ENCODE measurements around the gene ADGRA1.
"Not testable (repeated sequence)": the region's sequence is repeated elsewhere in the genome, so short reads cannot be mapped to it uniquely, and the experiment has no call there.

ADGRA1 gene

GRCh38 chr10:133170092-133170491 is 82.4 kb downstream of the ADGRA1 start:
- no peak overlapping the region for H2AFZ ChIP-seq (ENCODE audit: low read depth, low read length, severe bottlenecking)
- no peak overlapping the region for H3K27ac ChIP-seq (ENCODE audit: low read depth, low read length)
- H3K79me2 ChIP-seq (ENCODE audit: insufficient read depth, low read length), result no peaks in the 10 kb centered on the region
- H3K4me3 ChIP-seq (ENCODE audit: insufficient read depth, low read length, poor library complexity, severe bottlenecking), result no peak overlapping the region
- H3F3A ChIP-seq (ENCODE audit: insufficient read depth), result no peaks in the 10 kb centered on the region
- TF ChIP-seq EZH2phosphoT487 (conservative IDR thresholded peaks at IDR 0.05; ENCODE audit: low read length) (no peak), CTCF (IDR thresholded peaks at IDR 0.05; ENCODE audit: insufficient read depth, low read length, poor library complexity, severe bottlenecking) (no peak)
- no peaks in the 10 kb centered on the region for H4K20me1 ChIP-seq (ENCODE audit: low read depth, low read length)
- no peaks in the 10 kb centered on the region for H3K9me2 ChIP-seq (replicated peaks; ENCODE audit: insufficient read depth, low read length)
- H3K27me3 ChIP-seq (ENCODE audit: low read length), result no peaks in the 10 kb centered on the region
- H3K9me3 ChIP-seq (ENCODE audit: insufficient read depth, low read length), result no peaks in the 10 kb centered on the region
- no peaks in the 10 kb centered on the region for H3K36me3 ChIP-seq (ENCODE audit: low read length)
- no peak overlapping the region for H3K4me2 ChIP-seq (ENCODE audit: low read depth, low read length, poor library complexity, severe bottlenecking)
- H3K9ac ChIP-seq (ENCODE audit: low read length), result no peak overlapping the region

- Histone ChIP-seq H4K20me1 (ENCODE audit: low read depth, low read length) (no peaks in the 10 kb centered on the region), H3K27me3 (ENCODE audit: low read length) (no peaks in the 10 kb centered on the region), H3K9ac (ENCODE audit: low read length) (no peak overlapping the region), H3K4me3 (ENCODE audit: insufficient read depth, low read length, poor library complexity, severe bottlenecking) (no peak overlapping the region), H2AFZ (ENCODE audit: low read depth, low read length, severe bottlenecking) (no peak overlapping the region), H3K4me2 (ENCODE audit: low read depth, low read length, poor library complexity, severe bottlenecking) (no peak overlapping the region), H3F3A (ENCODE audit: insufficient read depth) (no peaks in the 10 kb centered on the region), H3K27ac (ENCODE audit: low read depth, low read length) (no peak overlapping the region), H3K9me3 (ENCODE audit: insufficient read depth, low read length) (peaks cover 12% of the 10 kb centered on the region; the same call in 1 of the 2 replicates), H3K36me3 (ENCODE audit: low read length) (no peaks in the 10 kb centered on the region), H3K9me2 (replicated peaks; ENCODE audit: insufficient read depth, low read length) (no peaks in the 10 kb centered on the region), H3K79me2 (ENCODE audit: insufficient read depth, low read length) (no peaks in the 10 kb centered on the region)
- TF ChIP-seq CTCF (IDR thresholded peaks at IDR 0.05; ENCODE audit: insufficient read depth, low read length, poor library complexity, severe bottlenecking) (no peak), EZH2phosphoT487 (conservative IDR thresholded peaks at IDR 0.05; ENCODE audit: low read length) (no peak)
Measured at GRCh38 chr10:133173860-133174640, 86.3 kb downstream of the ADGRA1 start.

GRCh38 chr10:133174689-133175263 is 87.1 kb downstream of the ADGRA1 start:
- H3K4me3 ChIP-seq (ENCODE audit: insufficient read depth, low read length, poor library complexity, severe bottlenecking), result no peak overlapping the region
- H3K27me3 ChIP-seq (ENCODE audit: low read length), result no peaks in the 10 kb centered on the region
- no peaks in the 10 kb centered on the region for H3K36me3 ChIP-seq (ENCODE audit: low read length)
- no peak overlapping the region for H3K27ac ChIP-seq (ENCODE audit: low read depth, low read length)
- H2AFZ ChIP-seq (ENCODE audit: low read depth, low read length, severe bottlenecking), result no peak overlapping the region
- H3K4me2 ChIP-seq (ENCODE audit: low read depth, low read length, poor library complexity, severe bottlenecking), result no peak overlapping the region
- H3F3A ChIP-seq (ENCODE audit: insufficient read depth), result no peaks in the 10 kb centered on the region
- no peaks in the 10 kb centered on the region for H3K9me2 ChIP-seq (replicated peaks; ENCODE audit: insufficient read depth, low read length)
- H4K20me1 ChIP-seq (ENCODE audit: low read depth, low read length), result no peaks in the 10 kb centered on the region
- no peak for TF ChIP-seq EZH2phosphoT487 (conservative IDR thresholded peaks at IDR 0.05; ENCODE audit: low read length)
- no peak for TF ChIP-seq CTCF (IDR thresholded peaks at IDR 0.05; ENCODE audit: insufficient read depth, low read length, poor library complexity, severe bottlenecking)
- H3K9ac ChIP-seq (ENCODE audit: low read length), result no peak overlapping the region
- no peaks in the 10 kb centered on the region for H3K79me2 ChIP-seq (ENCODE audit: insufficient read depth, low read length)
- H3K9me3 ChIP-seq (ENCODE audit: insufficient read depth, low read length), result peaks cover 12% of the 10 kb centered on the region; the same call in 1 of the 2 replicates

DNA sequence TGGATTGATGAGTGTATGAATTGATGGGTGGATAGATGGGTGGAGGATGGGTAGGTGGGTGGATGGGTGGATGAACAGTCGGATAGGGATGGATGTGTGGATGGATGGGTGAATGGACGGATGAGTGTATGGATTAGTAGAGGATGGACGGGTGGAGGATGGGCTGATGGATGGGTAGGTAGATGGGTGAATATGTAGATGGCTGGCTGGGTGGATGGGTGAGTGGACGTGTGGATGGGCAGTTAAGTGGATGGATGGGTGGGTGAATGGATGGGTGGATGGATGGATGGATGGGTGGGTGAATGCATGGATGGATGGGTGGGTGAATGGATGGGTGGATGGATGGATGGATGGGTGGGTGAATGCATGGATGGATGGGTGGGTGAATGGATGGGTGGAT is 87.9 kb downstream of the ADGRA1 start:
- not testable (repeated sequence) for H3K9me2 ChIP-seq (replicated peaks; ENCODE audit: insufficient read depth, low read length); H3K27me3 ChIP-seq (ENCODE audit: low read length); H3F3A ChIP-seq (ENCODE audit: insufficient read depth); H4K20me1 ChIP-seq (ENCODE audit: low read depth, low read length); H3K9ac ChIP-seq (ENCODE audit: low read length); H2AFZ ChIP-seq (ENCODE audit: low read depth, low read length, severe bottlenecking); H3K27ac ChIP-seq (ENCODE audit: low read depth, low read length); H3K36me3 ChIP-seq (ENCODE audit: low read length); H3K4me2 ChIP-seq (ENCODE audit: low read depth, low read length, poor library complexity, severe bottlenecking); H3K4me3 ChIP-seq (ENCODE audit: insufficient read depth, low read length, poor library complexity, severe bottlenecking); H3K79me2 ChIP-seq (ENCODE audit: insufficient read depth, low read length)
- peaks cover 12% of the 10 kb centered on the region; the same call in 1 of the 2 replicates for H3K9me3 ChIP-seq (ENCODE audit: insufficient read depth, low read length)
